NK-92 (cell line): ENCODE data around the gene MLX.
"Not testable (repeated sequence)": the region's sequence is repeated elsewhere in the genome, so short reads cannot be mapped to it uniquely, and the experiment has no call there.

Experiments used
- DNase-seq: peaks from one replicate; lab custom pipeline; 2025; ENCODE audit not compliant: unreplicated experiment; lab: John Stamatoyannopoulos, UW

MLX gene

DNA sequence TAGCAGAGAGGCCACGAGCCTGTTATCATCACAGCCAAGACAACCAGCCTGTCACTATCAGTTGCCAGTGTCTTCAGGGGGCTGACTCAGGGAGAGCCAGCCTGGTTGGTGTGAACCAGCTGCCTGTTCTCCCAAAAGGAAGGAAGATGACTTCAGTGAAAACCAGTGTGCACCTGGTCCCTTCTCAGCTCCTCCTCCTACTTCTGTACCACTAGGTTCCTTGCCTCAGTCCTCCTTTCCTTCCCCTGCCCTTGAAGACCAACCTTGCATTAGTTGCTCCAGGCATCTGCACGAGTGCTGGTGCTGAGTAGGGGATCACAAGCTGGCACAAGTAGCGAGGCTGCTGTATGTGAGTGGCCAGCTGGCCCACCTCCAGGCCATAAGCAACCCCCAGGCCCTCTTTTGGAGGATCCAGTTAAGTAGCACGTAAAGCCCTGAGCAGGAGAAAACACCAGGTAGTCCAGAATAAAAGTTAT lies 51.1 kb downstream of the MLX start:
- no peak for DNase-seq

DNA sequence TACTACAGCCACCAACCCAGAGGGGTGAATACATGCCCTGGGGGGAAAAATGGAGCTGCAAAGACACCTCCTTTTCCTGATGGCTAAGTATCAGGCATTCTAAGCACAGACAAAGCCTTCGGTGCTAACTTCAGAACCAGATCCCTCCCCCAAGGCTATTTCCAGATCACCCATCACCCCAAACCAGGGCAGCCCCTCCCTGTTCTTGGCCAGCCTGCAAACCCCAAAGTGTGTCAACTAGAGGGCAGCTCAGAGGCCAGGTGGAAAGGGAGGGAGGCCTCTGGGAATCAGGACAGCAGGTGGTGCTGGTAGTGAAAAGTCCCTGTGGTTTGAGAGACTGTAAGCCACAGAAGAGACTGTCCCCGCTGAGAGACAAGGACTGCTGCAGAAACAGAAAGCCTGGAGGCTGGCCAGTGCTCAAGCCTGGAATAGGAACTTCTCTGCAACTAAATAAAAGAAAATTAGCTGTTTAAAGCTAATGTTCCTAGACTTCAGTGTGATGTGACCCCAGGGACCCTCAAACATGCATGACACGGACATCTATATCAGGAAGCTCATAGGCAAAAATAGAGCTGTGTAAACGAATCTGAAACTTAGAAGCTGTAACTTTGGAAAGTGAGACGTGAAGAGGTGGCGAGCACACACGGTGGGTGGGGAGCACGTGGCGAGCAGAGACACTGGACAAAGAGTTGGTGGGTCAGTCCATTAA lies 51.7 kb downstream of the MLX start:
- DNase-seq = no peak

DNA sequence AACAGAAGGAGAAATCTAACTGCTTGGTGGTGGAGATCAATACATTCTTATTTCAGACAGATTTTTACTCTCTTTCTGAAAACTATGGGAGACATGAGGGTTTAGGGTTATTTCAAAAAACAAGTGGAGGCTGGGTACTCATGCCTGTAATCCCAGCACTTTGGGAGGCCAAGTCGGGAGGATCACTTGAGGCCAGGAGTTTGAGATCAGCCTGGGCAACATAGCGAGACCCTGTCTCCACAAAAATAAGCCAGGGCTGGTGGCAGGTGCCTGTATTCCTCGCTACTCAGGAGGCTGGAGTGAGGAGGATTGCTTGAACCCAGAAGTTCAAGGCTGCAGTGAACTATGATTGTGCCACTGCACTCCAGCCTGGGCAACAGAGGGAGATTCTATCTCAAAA lies 55.1 kb downstream of the MLX start:
- DNase-seq = not testable (repeated sequence)
